Skin epidermis (tissue), 12 donors: Measurements from ENCODE around the gene RPUSD3.

Experiments
- H3K27ac ChIP-seq, 21 experiments: fragments of 200-600 bp; sonication (generic) in 11 of 21; one replicate each; pipeline ENCODE4 v1.5.0; 2020; ENCODE audit warnings: mild to moderate bottlenecking in 3 of 21, inconsistent platforms in 2 of 21, moderate library complexity in 2 of 21
- H3K4me3 ChIP-seq, 7 experiments: fragments of 200-600 bp; sonication (generic) in 2 of 7; one replicate each; pipeline ENCODE4 v1.5.0; 2020; ENCODE audit warnings: inconsistent platforms in 2 of 7, mild to moderate bottlenecking in 2 of 7, moderate library complexity in 1 of 7

Gene RPUSD3

DNA sequence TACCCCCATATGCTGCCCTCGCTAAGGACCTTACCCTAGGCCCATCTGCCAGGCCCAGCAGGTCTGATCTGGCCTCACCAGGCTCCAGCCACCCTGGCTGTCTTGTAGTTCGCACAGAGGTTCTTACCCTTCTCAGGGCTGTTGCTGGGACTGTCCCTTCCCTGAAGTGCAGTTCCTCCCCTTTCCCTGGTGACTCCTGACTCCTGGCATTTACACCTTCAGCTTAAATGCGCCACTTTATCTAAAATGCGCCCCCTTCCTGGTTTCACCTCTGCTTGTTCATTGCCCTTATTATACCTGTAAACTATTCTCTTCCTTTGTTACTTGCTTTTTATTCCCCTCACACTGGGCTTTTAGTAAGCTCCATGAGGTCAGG lies 34.6 kb downstream of the RPUSD3 start:
- peak overlapping the region in 6 of 7 experiments; percentile 56 to 82 (median 72) for H3K4me3 ChIP-seq
- H3K27ac ChIP-seq, result peak overlapping the region; percentile 78 to 99 (median 95)

GRCh38 chr3:9808345-9809037 lies 35.3 kb downstream of the RPUSD3 start:
- Histone ChIP-seq H3K4me3 (no peak overlapping the region), H3K27ac (peak overlapping the region in 19 of 21 experiments; percentile 89 to 99 (median 95))

- H3K27ac ChIP-seq, result peak overlapping the region in 4 of 21 experiments; percentile 95 to 99 (median 97)
- no peak overlapping the region for H3K4me3 ChIP-seq
Observed at GRCh38 chr3:9807981-9808344, 35.8 kb downstream of the RPUSD3 start.

- Histone ChIP-seq H3K4me3 (no peak overlapping the region), H3K27ac (no peak overlapping the region)
Observed at GRCh38 chr3:9806688-9807589, 36.9 kb downstream of the RPUSD3 start.

DNA sequence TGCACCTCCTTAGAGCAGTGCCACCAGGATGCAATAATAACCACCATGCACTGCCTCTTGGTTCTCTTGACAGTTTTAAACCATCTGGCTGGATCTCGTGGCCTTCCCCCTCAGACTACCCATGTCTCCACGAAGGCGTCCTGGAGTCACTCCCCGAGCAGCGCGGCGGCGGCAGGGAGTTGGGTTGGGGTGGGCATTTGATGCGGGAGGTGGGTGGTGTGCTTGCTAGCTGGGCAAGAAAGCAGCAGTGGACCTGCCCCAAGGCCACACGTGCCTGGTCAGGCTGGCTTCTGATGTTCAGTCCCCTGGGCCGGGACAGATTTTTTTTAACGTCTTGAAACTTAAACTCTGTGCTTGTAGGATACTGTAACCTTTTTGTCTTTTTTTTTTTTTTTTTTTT lies 37.7 kb downstream of the RPUSD3 start:
- H3K4me3 ChIP-seq, result no peak overlapping the region

DNA sequence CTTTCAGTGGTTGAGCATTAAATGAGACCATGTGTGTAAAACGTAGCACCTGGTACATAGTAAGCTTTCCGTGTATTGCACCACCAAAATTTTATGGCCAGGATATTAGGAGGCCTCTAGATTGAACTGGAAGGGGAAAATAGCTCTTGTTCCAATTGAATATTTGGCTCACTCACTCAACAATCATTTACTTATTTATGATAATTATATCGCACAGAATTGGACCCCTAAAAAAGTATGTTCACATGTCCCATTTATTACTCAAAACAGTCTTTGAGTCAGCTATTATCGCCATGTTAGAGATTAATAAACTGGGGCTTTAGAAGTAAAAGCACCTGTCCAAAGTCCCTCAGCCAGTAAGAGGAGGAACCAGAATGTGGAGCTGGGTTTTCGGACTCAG lies 38.8 kb downstream of the RPUSD3 start:
- no peak overlapping the region for H3K27ac ChIP-seq

More for the DNA sequence above, 37.7 kb downstream of the RPUSD3 start:
- H3K27ac ChIP-seq, result no peak overlapping the region

GRCh38 chr3:9803494-9803893 lies 40.3 kb downstream of the RPUSD3 start:
- no peak overlapping the region for H3K27ac ChIP-seq
- H3K4me3 ChIP-seq, result no peak overlapping the region

More for the DNA sequence above, 38.8 kb downstream of the RPUSD3 start:
- H3K4me3 ChIP-seq, result no peak overlapping the region

GRCh38 chr3:9800529-9800928 lies 43.3 kb downstream of the RPUSD3 start:
- no peak overlapping the region for H3K4me3 ChIP-seq

GRCh38 chr3:9797196-9797945 lies 46.4 kb downstream of the RPUSD3 start:
- no peak overlapping the region for H3K27ac ChIP-seq
- no peak overlapping the region for H3K4me3 ChIP-seq

More at GRCh38 chr3:9800529-9800928, 43.3 kb downstream of the RPUSD3 start:
- no peak overlapping the region for H3K27ac ChIP-seq

DNA sequence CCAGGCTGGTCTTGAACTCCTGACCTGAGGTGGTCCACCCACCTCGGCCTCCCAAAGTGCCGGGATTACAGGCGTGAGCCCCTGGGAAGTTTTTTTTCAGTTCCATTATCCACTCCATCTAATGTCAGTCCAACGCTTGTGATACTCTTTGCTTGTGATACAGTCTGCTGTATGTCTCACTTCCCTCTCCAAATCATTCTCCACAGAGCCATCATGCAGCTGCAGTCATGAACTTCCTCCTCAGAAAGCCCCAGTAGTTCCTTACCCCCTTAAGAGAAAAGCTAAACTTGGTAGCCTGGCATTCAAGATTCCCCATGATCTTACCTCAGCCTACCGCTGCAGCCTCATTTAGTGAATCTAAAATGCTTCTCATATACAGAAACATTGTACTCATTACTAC lies 48.6 kb downstream of the RPUSD3 start:
- Histone ChIP-seq H3K27ac (peak overlapping the region in 1 of 21 experiments; percentile 35), H3K4me3 (no peak overlapping the region)

GRCh38 chr3:9794400-9794799 lies 49.4 kb downstream of the RPUSD3 start:
- H3K27ac ChIP-seq, result peak overlapping the region in 2 of 21 experiments; percentile 35
- peak overlapping the region in 1 of 7 experiments; percentile 98 for H3K4me3 ChIP-seq

- peak overlapping the region; percentile 87 to 98 (median 90) for H3K4me3 ChIP-seq
- H3K27ac ChIP-seq, result peak overlapping the region; percentile 79 to 100 (median 98)
Observed at GRCh38 chr3:9793161-9793781, 50.5 kb downstream of the RPUSD3 start.

DNA sequence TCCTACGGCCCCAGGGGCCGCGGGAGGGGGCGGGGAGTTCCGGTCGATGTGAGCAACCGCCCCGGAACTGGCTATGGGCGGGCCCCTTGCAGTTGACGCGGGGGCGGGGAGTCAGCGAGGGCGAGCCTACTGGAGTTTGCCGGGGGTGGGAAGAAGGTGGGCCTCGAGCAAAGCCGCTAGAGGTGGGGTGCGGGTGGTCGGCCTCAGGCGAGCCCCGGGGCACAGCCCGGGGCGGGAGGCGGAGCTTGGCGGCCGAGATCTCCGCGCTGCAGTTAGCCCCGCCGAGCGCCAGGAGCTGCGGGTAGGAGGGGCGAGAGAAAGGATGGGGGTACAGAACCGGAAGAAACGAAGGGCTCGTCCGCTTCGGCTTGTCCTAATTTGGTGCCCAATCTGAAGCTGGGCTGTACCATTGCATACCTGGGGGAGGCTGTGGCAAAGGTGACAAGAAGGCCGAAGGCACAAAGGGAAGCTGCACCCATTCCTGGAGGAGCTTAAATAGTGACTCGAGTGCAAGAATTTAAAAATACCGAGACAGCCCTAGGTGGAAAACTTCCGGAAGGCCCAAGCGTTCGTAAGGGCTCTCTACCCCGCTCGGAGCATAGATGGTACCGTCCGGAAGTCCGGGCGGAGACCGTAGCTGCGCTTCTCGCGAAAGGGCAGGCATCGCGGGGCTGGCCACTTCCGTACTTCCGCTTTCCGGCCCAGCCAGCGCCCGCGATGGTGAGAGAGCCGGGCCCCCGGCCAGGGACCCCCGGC lies 51.2 kb downstream of the RPUSD3 start, which contains the start of the genes ARPC4 and TADA3:
ARPC4 (plus strand) TSS at position 678 of the 756 bp plus-strand sequence; CDS start at position 718, 40 bp downstream.
TADA3 (minus strand) TSS at position 69 of the 756 bp plus-strand sequence. CDS start 1,007 bp downstream, outside the sequence.
- peak within 1 kb of the TSS; percentile 87 to 98 (median 90) for H3K4me3 ChIP-seq
- H3K27ac ChIP-seq, result peak within 1 kb of the TSS; percentile 79 to 100 (median 98)

DNA sequence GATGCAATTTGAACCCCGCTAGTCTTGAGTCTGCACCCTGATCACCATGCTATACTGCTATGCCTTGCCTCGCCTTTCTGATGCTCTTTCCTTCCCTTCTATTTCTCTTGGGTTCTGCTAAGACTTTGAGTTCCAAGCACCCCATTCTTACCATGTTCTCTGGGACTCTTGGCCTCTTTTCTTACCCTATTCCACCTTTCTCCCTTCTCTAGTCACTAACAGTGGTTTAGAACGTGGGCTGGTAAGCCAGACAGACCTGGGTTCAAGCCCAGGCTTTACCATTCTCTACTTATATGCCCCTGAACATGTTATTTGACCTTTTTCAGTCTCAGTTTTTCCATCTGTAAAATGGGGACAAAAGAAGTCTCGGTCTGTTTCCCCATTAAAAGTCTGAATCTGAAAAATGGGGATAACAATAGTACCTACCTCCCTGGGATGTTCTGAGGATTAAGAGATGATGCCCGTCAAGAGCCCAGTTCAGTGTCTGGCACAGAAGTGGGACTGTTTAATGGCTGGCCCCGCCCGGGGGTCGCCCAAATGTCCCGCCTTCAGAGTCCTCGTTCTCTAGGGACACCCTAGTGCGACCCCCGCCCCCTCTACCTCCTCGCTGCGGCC lies 51.9 kb downstream of the RPUSD3 start:
- Histone ChIP-seq H3K4me3 (peak overlapping the region; percentile 87 to 98 (median 90)), H3K27ac (peak overlapping the region; percentile 79 to 100 (median 98))

DNA sequence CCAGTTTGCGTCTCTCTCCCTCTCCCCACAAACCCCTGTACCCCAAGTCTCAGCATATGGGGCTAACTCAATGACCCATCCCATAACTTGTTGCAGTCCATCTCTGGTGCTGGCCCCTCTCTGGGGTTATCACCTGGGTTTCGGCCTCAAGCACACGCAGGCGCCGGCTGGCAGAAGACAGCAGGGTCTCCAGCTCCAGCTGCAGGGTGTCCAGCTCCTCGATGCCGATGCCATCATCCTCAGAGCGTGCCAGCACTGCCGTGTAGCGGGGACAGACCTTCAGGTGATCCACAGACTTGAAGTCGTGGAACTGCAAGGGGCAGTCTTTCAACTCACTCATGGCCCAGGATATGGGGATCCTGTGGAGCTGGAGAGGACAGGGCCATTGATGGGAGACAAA lies 52.7 kb downstream of the RPUSD3 start:
- Histone ChIP-seq H3K4me3 (no peak overlapping the region), H3K27ac (peak overlapping the region in 10 of 21 experiments; percentile 91 to 100 (median 98))
